Common myeloid progenitor, CD34-positive (primary cell): ENCODE results near the gene CEACAM3.
"Not testable (repeated sequence)": the region's sequence is repeated elsewhere in the genome, so short reads cannot be mapped to it uniquely, and the experiment has no call there.

Source experiments
- CTCF ChIA-PET: fragments of 350-600 bp; sonication (Branson Sonifier 250); formaldehyde crosslinking; loops from one replicate; lab custom pipeline; 2021; ENCODE audit warnings: antibody characterized with exemption; lab: Charles Lee
- POLR2A ChIA-PET: fragments of 350-600 bp; sonication (Branson Sonifier 250); formaldehyde crosslinking; loops from one replicate; lab custom pipeline; 2021; ENCODE audit warnings: antibody characterized with exemption; lab: Charles Lee
- DNase-seq, 3 donors: peaks; one replicate each; pipeline versions ENCODE4 v3.0.0 to v3.0.0-alpha.2; 2013
- H3K27ac ChIP-seq, 2 experiments: 1 replicate in 1 of 2; 2 replicates in 1 of 2; pipeline ENCODE4 v1.7.0; 2013; ENCODE audit warnings: inconsistent platforms in 2 of 2, low read length in 2 of 2, mild to moderate bottlenecking in 2 of 2, low read depth in 1 of 2, moderate library complexity in 1 of 2; ENCODE audit not compliant: severe bottlenecking in 2 of 2, insufficient read depth in 1 of 2, poor library complexity in 1 of 2
- H3K27me3 ChIP-seq, 5 experiments: replicated peaks in 2 of 5; 1 replicate in 3 of 5; 2 replicates in 2 of 5; pipeline versions ENCODE4 v1.6.1 to v1.7.0; 2013; ENCODE audit warnings: low read length in 4 of 5, mild to moderate bottlenecking in 2 of 5, moderate library complexity in 2 of 5, inconsistent platforms in 1 of 5; ENCODE audit not compliant: insufficient read depth in 5 of 5, control insufficient read depth in 4 of 5
- H3K36me3 ChIP-seq, 4 experiments: 1 replicate in 2 of 4; 2 replicates in 2 of 4; pipeline versions ENCODE4 v1.6.1 to v1.7.0; 2013; ENCODE audit warnings: low read length in 3 of 4, control low read depth in 1 of 4, mild to moderate bottlenecking in 1 of 4; ENCODE audit not compliant: control insufficient read depth in 4 of 4, insufficient read depth in 4 of 4
- H3K4me1 ChIP-seq, 4 experiments: 1 replicate in 3 of 4; 2 replicates in 1 of 4; pipeline versions ENCODE4 v1.6.1 to v1.7.1; 2013; ENCODE audit warnings: low read length in 3 of 4, mild to moderate bottlenecking in 3 of 4, control low read depth in 1 of 4, inconsistent platforms in 1 of 4, moderate library complexity in 1 of 4; ENCODE audit not compliant: control insufficient read depth in 4 of 4, insufficient read depth in 4 of 4; ENCODE audit errors: control extremely low read depth in 1 of 4
- H3K4me3 ChIP-seq, 7 experiments: 1 replicate in 4 of 7; 2 replicates in 3 of 7; pipeline versions ENCODE4 v1.5.1 to v1.7.0; 2013; ENCODE audit warnings: mild to moderate bottlenecking in 7 of 7, low read length in 6 of 7, moderate library complexity in 6 of 7, inconsistent platforms in 2 of 7, low read depth in 2 of 7, control low read depth in 1 of 7; ENCODE audit not compliant: insufficient read depth in 4 of 7, control insufficient read depth in 1 of 7; ENCODE audit errors: extremely low read depth in 1 of 7
- H3K9me3 ChIP-seq, 5 experiments: 1 replicate in 4 of 5; 2 replicates in 1 of 5; pipeline versions ENCODE4 v1.6.1 to v1.7.1; 2013; ENCODE audit warnings: low read length in 4 of 5, mild to moderate bottlenecking in 2 of 5, inconsistent platforms in 1 of 5, low read depth in 1 of 5, moderate library complexity in 1 of 5; ENCODE audit not compliant: control insufficient read depth in 4 of 5, insufficient read depth in 2 of 5; ENCODE audit errors: control extremely low read depth in 1 of 5
- WGBS: methylation state at CpG from one replicate; pipeline ENCODE4 v1.1.5; 2013; ENCODE audit not compliant: insufficient coverage; 5-methylcytosine and 5-hydroxymethylcytosine counted together

Gene CEACAM3

GRCh38 chr19:41776700-41777099, 19.7 kb upstream of the CEACAM3 start:
- 100% methylated on average over 2 of the region's 2 CpGs for WGBS
- ChIA-PET POLR2A (no interaction called here), CTCF (interaction anchor here (0.6 to 5.7 kb wide), 4 partner anchors 9 to 24 kb away, joined by 3 to 43 read pairs (median 7); partner anchors contain the start of gene CEACAM6)
- Histone ChIP-seq H3K27me3 (no peaks in the 10 kb centered on the region), H3K36me3 (no peaks in the 10 kb centered on the region), H3K4me1 (peaks cover 0 to 12% (median 7%) of the 10 kb centered on the region in 4 experiments), H3K4me3 (no peak overlapping the region), H3K9me3 (no peaks in the 10 kb centered on the region), H3K27ac (no peak overlapping the region)
- DNase-seq = no peak

GRCh38 chr19:41783612-41784011, 12.8 kb upstream of the CEACAM3 start:
- Histone ChIP-seq H3K27ac (no peak overlapping the region), H3K27me3 (no peaks in the 10 kb centered on the region), H3K36me3 (no peaks in the 10 kb centered on the region), H3K9me3 (no peaks in the 10 kb centered on the region), H3K4me3 (no peak overlapping the region), H3K4me1 (peaks cover 8 to 38% (median 21%) of the 10 kb centered on the region in 4 experiments)
- peak in 1 of 3 donors; percentile 21 for DNase-seq
- POLR2A ChIA-PET = no interaction called here
- WGBS = 28% methylated on average over 3 of the region's 5 CpGs
- CTCF ChIA-PET = interaction anchor here (1.4 to 5.5 kb wide), 4 partner anchors 9 to 53 kb away, joined by 3 to 124 read pairs (median 6); partner anchors contain the start of gene CEACAM6

- POLR2A ChIA-PET = interaction anchor here (1.2 kb wide), 1 partner anchor 31 kb away, joined by 7 read pairs; no protein-coding TSS in a partner anchor
- CTCF ChIA-PET = interaction anchor here (0.8 to 5.5 kb wide), 13 partner anchors 8 to 53 kb away, joined by 3 to 124 read pairs (median 5); partner anchors contain the start of gene CEACAM6
- Histone ChIP-seq H3K27ac (peak overlapping the region; percentile 2 to 21), H3K27me3 (no peaks in the 10 kb centered on the region), H3K36me3 (no peaks in the 10 kb centered on the region), H3K9me3 (no peaks in the 10 kb centered on the region), H3K4me3 (peak overlapping the region in 2 of 7 experiments; percentile 50 to 66), H3K4me1 (peaks cover 8 to 38% (median 21%) of the 10 kb centered on the region in 4 experiments)
- DNase-seq = peak in 1 of 3 donors; percentile 58
- 0% methylated on average over 1 of the region's 3 CpGs for WGBS
Observed at GRCh38 chr19:41784312-41784711, 12.1 kb upstream of the CEACAM3 start.

- Histone ChIP-seq H3K36me3 (no peaks in the 10 kb centered on the region), H3K4me3 (peak overlapping the region in 5 of 7 experiments; percentile 38 to 66 (median 59)), H3K4me1 (peaks cover 8 to 38% (median 21%) of the 10 kb centered on the region in 4 experiments), H3K27me3 (no peaks in the 10 kb centered on the region), H3K9me3 (no peaks in the 10 kb centered on the region), H3K27ac (peak overlapping the region in 1 of 2 experiments; percentile 2)
- 0% methylated on average over 1 of the region's 4 CpGs for WGBS
- DNase-seq = peak; percentile 82 to 93 (median 92)
- ChIA-PET POLR2A (interaction anchor here (1.2 kb wide), 1 partner anchor 31 kb away, joined by 7 read pairs; no protein-coding TSS in a partner anchor), CTCF (interaction anchor here (0.7 to 5.5 kb wide), 16 partner anchors 8 to 78 kb away, joined by 3 to 124 read pairs (median 4); partner anchors contain the start of gene CEACAM6)
Observed at GRCh38 chr19:41784743-41785142, 11.6 kb upstream of the CEACAM3 start.

- Histone ChIP-seq H3K4me1 (peaks cover 8 to 38% (median 21%) of the 10 kb centered on the region in 4 experiments), H3K27ac (no peak overlapping the region), H3K27me3 (no peaks in the 10 kb centered on the region), H3K36me3 (no peaks in the 10 kb centered on the region), H3K9me3 (no peaks in the 10 kb centered on the region), H3K4me3 (peak overlapping the region in 6 of 7 experiments; percentile 38 to 66 (median 59))
- POLR2A ChIA-PET = interaction anchor here (1.2 kb wide), 1 partner anchor 32 kb away, joined by 7 read pairs; no protein-coding TSS in a partner anchor
- peak; percentile 94 to 97 (median 96) for DNase-seq
- CTCF ChIA-PET = interaction anchor here (0.6 to 5.5 kb wide), 18 partner anchors 9 to 740 kb away, joined by 3 to 124 read pairs (median 4); partner anchors contain the start of gene CEACAM6
- WGBS = 0% methylated on average over 5 of the region's 10 CpGs
Observed at GRCh38 chr19:41785653-41786052, 10.7 kb upstream of the CEACAM3 start.

- no peaks in the 10 kb centered on the region for H3K9me3 ChIP-seq
- H3K4me1 ChIP-seq = peaks cover 8 to 38% (median 21%) of the 10 kb centered on the region in 4 experiments
- CTCF ChIA-PET = interaction anchor here (0.5 to 5.5 kb wide), 7 partner anchors 25 to 80 kb away, joined by 3 to 124 read pairs (median 3); partner anchors contain the start of gene CEACAM6
- 96% methylated on average over 7 of the region's 7 CpGs for WGBS
- no peaks in the 10 kb centered on the region for H3K36me3 ChIP-seq
- H3K4me3 ChIP-seq = no peak overlapping the region
- no peaks in the 10 kb centered on the region for H3K27me3 ChIP-seq
- no peak for DNase-seq
- no peak overlapping the region for H3K27ac ChIP-seq
- POLR2A ChIA-PET = no interaction called here
Observed at GRCh38 chr19:41787055-41787454, 9.3 kb upstream of the CEACAM3 start.

- POLR2A ChIA-PET, CTCF ChIA-PET, DNase-seq, H3K4me3 ChIP-seq, H3K27ac ChIP-seq, H3K27me3 ChIP-seq, H3K36me3 ChIP-seq, H3K9me3 ChIP-seq: not testable (repeated sequence)
- no CpG with 5 or more reads among the region's 1 CpG for WGBS
- H3K4me1 ChIP-seq = peaks cover 8 to 33% (median 20%) of the 10 kb centered on the region in 4 experiments
Observed at GRCh38 chr19:41788518-41788917, 7.9 kb upstream of the CEACAM3 start.
